GM04504 (cell line): ENCODE results near the gene LEFTY2.
"Not testable (repeated sequence)": the region's sequence is repeated elsewhere in the genome, so short reads cannot be mapped to it uniquely, and the experiment has no call there.

Experiments used
- DNase-seq: peaks from one replicate; pipeline ENCODE4 v3.0.0-alpha.2; 2012; ENCODE audit warnings: low read depth

Gene LEFTY2

DNA sequence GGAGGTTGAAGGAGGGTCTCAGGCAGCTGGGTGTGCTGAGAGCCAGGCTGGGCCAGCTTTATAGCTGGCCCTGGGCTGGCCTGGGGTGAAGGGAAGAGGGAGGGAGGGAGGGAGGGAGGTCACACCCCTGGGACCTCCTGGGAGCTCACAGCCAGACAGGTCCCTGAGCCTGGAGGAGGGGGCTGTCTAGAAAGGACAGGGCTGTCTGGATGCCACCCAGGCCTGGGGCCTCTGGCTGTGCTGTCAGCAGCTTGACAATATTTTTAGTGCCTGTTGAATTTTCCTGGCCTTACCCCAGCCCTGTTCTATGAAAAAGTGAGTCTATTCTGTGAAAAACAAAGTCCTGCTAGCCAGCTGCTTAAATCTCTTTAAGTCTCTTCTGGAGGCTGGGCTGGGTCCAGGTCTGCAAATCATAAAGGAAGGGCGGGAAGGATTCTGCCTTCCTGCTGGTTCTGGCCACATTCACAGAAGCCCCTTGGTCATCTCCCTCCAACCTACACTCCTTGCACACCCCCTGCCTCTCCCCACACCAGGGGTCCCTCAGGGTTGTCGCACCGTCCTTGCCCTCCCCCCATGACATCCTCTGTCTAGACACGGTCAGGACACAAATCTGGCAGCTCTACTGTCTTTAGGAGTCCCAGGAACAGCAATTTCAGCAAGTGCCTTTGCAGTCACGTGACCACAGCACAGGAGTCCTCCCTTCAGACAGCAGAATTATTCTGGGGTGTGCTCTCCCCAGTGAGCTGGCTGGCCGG lies at the start of gene LEFTY2:
TSS of gene LEFTY2 (minus strand) at position 34 of the 755 bp plus-strand sequence. CDS start 80 bp downstream, outside the sequence.
- DNase-seq, result no peak

- DNase-seq, result peak; percentile 12
These were observed 46.7 kb upstream of the LEFTY2 start for GRCh38 chr1:225987491-225988316.

GRCh38 chr1:225981714-225982113 lies 40.7 kb upstream of the LEFTY2 start:
- no peak for DNase-seq

- no peak for DNase-seq
These were observed 39.2 kb upstream of the LEFTY2 start for GRCh38 chr1:225980005-225980836.

- no peak for DNase-seq
These were observed 38.4 kb upstream of the LEFTY2 start for GRCh38 chr1:225979421-225979820.

DNA sequence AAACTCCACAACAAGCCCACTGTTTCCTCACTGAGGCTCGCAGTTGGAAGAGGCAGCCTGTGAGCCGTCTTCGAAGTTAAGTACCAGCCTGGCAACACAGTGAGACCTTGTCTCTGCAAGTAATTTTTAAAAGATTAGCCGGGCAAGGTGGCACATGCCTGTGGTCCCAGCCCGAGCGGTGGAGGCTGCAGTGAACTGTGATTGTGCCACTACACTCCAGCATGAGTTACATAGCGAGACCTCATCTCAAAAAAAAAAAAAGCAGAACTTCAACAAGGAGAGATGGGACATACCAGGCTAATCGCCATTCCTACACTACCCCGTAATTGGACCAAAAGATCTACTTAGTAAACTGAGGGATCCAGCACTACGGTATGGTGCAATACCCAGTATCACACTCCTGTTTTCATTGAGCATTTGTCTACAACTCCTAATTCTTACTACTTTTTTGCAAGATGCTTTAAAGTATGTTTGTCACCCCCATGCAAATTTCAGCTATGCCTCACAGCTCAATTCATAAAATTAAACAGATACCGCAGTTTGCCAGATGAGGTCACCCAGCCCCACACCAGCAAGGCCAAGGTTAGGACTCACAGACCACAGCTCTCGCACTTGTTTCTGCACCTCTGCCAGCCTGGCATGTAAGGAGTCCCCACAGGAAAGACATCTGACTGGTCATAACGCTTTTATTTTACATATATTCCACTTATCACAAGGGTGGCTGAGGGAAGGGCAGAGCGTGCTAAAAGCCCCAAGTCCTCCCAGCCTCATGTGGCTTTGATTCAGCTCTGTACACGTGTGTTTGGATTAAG lies 37.1 kb upstream of the LEFTY2 start:
- no peak for DNase-seq

DNA sequence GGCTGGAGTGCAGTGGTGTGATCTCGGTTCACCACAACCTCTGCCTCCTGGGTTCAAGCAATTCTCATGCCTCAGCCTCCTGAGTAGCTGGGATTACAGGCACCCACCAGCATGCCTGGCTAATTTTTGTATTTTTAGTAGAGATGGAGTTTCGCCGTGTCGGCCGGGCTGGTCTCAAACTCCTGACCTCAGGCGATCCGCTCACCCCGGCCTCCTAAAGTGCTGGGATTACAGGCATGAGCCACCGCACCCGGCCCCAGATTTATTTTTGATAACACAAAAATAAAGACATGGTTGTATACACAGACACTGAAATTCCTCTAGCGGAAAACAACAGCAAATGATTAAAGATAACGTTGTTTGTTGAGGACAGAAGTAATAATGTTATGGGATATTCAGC lies 34.1 kb upstream of the LEFTY2 start:
- DNase-seq, result not testable (repeated sequence)

DNA sequence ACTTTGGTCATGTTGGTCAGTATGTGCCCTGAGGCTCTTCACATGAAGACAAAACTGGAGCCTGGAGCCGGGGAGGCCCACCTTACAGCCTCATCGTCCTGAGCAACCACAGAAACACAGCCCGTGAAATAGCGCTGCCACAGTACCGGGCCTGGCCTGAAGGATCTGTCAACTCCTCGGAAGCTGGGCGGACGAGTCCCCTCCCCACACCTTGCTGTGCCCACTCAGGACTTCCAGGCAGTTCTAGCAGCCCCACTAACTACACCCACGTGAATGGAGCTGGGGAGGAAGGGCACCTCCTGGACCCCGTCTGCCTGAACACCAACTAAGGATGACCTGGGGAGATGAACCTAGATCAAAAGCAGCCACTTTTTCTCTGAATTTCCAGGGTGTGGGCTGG lies 33.4 kb upstream of the LEFTY2 start:
- DNase-seq, result no peak

DNA sequence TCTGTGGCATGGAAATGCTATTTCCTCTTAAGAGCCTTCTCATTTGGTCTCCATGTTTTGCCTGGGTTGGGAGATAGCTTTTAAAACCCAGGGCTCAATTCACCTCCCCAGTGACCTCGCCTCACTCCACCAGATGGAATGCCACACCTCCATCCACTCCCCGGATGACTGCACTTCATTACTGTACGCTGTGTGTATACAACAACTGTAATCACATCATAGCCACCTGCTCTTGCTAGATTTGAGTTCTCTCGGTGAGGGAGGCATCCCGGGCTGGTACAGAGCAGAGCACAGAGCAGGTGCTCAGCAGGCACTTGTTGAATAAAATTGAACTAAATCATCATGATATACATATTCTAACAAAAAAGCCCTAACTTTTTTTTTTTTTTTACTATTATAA lies 32.1 kb upstream of the LEFTY2 start:
- DNase-seq, result no peak

- DNase-seq, result no peak
These were observed 31.5 kb upstream of the LEFTY2 start for GRCh38 chr1:225972344-225973152.

GRCh38 chr1:225970592-225971157 lies 29.7 kb upstream of the LEFTY2 start:
- not testable (repeated sequence) for DNase-seq

DNA sequence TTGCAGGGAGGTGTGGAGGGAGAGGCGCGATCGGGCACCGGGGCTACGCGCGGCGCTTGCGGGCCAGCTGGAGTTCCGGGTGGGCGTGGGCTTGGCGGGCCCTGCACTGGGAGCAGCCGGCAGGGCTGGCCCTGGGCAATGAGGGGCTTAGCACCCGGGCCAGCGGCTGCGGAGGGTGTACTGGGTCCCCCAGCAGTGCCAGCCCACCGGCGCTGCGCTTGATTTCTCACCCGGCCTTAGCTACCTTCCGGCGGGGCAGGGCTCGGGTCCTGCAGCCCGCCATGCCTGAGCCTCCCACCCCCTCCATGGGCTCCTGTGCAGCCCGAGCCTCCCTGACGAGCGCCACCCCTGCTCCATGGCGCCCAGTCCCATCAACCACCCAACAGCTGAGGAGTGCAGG lies 28.7 kb upstream of the LEFTY2 start:
- DNase-seq, result not testable (repeated sequence)

GRCh38 chr1:225965231-225965630 lies 24.2 kb upstream of the LEFTY2 start:
- no peak for DNase-seq

DNA sequence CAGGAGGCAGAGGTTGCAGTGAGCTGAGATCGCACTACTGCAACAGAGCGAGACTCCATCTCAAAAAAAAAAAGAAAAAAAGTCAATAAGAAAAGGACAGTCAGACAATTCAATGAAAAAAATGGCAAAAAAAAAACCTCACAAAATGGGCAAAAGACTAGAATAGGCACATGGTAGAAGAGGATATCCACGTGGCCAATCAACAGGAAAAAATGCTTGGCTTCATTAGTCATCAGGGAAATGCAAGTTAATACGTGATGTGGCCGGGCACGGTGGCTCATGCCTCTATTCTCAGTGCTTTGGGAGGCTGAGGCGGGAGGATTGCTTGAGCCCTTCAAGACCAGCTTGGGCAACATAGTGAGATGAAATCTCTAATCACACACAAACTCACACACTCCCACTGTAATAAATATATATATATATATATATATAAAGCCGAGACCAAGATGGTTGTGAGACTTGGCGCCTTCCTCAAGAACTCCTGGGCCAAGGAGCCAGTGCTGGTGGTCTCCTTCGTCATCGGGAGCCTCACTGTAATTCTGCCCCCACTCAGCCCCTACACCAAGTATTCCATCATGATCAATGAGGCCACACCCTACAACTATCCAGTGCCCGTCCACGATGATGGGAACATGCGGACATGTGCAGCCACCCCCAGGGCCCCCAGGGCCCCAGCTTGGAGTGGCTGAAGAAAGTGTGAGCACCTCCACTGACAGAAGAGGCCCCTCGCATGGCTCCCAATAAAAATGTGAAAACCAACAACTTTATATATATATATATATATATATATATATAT lies 22.9 kb upstream of the LEFTY2 start:
- no peak for DNase-seq

DNA sequence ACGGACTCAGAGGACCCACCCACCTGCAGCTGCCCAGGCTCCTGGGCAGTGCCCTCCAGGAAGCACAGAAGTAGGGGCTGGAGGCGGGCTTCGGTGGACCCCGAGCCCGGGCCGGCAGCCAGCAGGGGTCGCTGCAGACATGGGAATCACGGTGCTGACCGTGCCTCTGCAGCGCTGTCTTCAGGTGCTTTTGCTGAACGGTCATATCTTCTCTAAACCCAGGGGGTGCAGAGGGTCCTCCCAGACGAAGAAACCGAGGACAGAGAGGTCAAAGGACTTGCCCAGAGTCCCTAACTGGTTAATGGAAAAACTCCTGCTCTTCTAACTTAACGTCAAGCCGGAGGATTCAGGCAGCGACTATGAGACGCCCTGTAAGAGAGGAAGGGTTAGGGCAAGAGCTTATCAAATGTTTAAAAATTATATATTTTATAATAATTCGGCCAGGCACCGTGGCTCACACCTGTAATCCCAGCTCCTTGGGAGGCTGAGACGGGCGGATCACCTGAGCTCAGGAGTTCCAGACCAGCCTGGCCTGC lies 21.5 kb upstream of the LEFTY2 start:
- DNase-seq, result no peak

- no peak for DNase-seq
These were observed 20.8 kb upstream of the LEFTY2 start for GRCh38 chr1:225961659-225962439.

GRCh38 chr1:225958041-225958440 lies 17.0 kb upstream of the LEFTY2 start:
- DNase-seq, result no peak

GRCh38 chr1:225954753-225955152 lies 13.7 kb upstream of the LEFTY2 start:
- DNase-seq, result no peak
